Mucosa of rectum (tissue), 2 donors: Measurements from ENCODE around the gene SYN1.

Experiments
- H3K27ac ChIP-seq, 2 donors: one replicate each; pipeline ENCODE4 v1.7.0; 2013; ENCODE audit warnings: inconsistent platforms in 2 of 2, low read depth in 2 of 2, low read length in 2 of 2
- H3K27me3 ChIP-seq, 2 donors: one replicate each; pipeline ENCODE4 v1.7.0; 2013; ENCODE audit warnings: low read length in 2 of 2; ENCODE audit not compliant: control insufficient read depth in 2 of 2, insufficient read depth in 2 of 2
- H3K36me3 ChIP-seq, 2 donors: one replicate each; pipeline ENCODE4 v1.7.0; 2013; ENCODE audit warnings: low read length in 2 of 2; ENCODE audit not compliant: control insufficient read depth in 2 of 2, insufficient read depth in 2 of 2
- H3K4me1 ChIP-seq, 2 donors: one replicate each; pipeline ENCODE4 v1.7.0; 2013; ENCODE audit warnings: low read length in 2 of 2, mild to moderate bottlenecking in 1 of 2; ENCODE audit not compliant: control insufficient read depth in 2 of 2, insufficient read depth in 2 of 2
- H3K4me3 ChIP-seq, 2 donors: one replicate each; pipeline ENCODE4 v1.7.0; 2013; ENCODE audit warnings: low read length in 2 of 2
- H3K9ac ChIP-seq, 2 donors: one replicate each; pipeline ENCODE4 v1.7.0; 2013; ENCODE audit warnings: low read length in 2 of 2, low read depth in 1 of 2, mild to moderate bottlenecking in 1 of 2
- H3K9me3 ChIP-seq, 2 donors: one replicate each; pipeline ENCODE4 v1.7.0; 2013; ENCODE audit warnings: low read length in 2 of 2; ENCODE audit not compliant: control insufficient read depth in 2 of 2
- donor health status: healthy.
- donor health status: Normal muscosa, but diverticular disease.

The SYN1 gene

GRCh38 chrX:47566841-47567240 lies 52.8 kb downstream of the SYN1 start:
- peaks cover 40 to 56% of the 10 kb centered on the region in 2 donors for H3K36me3 ChIP-seq
- peaks cover 2 to 7% of the 10 kb centered on the region in 2 donors for H3K4me1 ChIP-seq
- H3K9ac ChIP-seq = no peak overlapping the region
- no peaks in the 10 kb centered on the region for H3K27me3 ChIP-seq
- H3K9me3 ChIP-seq = no peaks in the 10 kb centered on the region
- H3K4me3 ChIP-seq = no peak overlapping the region
- H3K27ac ChIP-seq = no peak overlapping the region

GRCh38 chrX:47564438-47565085 lies 55.1 kb downstream of the SYN1 start:
- Histone ChIP-seq H3K4me3 (no peak overlapping the region), H3K27me3 (no peaks in the 10 kb centered on the region), H3K9me3 (no peaks in the 10 kb centered on the region), H3K4me1 (peaks cover 7 to 8% of the 10 kb centered on the region in 2 donors), H3K9ac (no peak overlapping the region), H3K27ac (no peak overlapping the region), H3K36me3 (peaks cover 40 to 45% of the 10 kb centered on the region in 2 donors)

GRCh38 chrX:47563801-47564315 lies 55.8 kb downstream of the SYN1 start:
- no peak overlapping the region for H3K9ac ChIP-seq
- peaks cover 40 to 42% of the 10 kb centered on the region in 2 donors for H3K36me3 ChIP-seq
- no peaks in the 10 kb centered on the region for H3K27me3 ChIP-seq
- H3K4me1 ChIP-seq = peaks cover 7 to 8% of the 10 kb centered on the region in 2 donors
- no peak overlapping the region for H3K4me3 ChIP-seq
- H3K9me3 ChIP-seq = no peaks in the 10 kb centered on the region
- H3K27ac ChIP-seq = no peak overlapping the region

- peaks cover 30 to 36% of the 10 kb centered on the region in 2 donors for H3K36me3 ChIP-seq
- H3K9ac ChIP-seq = no peak overlapping the region
Measured at GRCh38 chrX:47562615-47563243, 56.9 kb downstream of the SYN1 start.

GRCh38 chrX:47561659-47562151 lies 58.0 kb downstream of the SYN1 start:
- H3K4me3 ChIP-seq = peak overlapping the region; percentile 72 to 87
- H3K9me3 ChIP-seq = no peaks in the 10 kb centered on the region
- peaks cover 24 to 29% of the 10 kb centered on the region in 2 donors for H3K36me3 ChIP-seq
- H3K4me1 ChIP-seq = peaks cover 7 to 17% of the 10 kb centered on the region in 2 donors
- peak overlapping the region; percentile 64 to 74 for H3K9ac ChIP-seq
- peak overlapping the region; percentile 94 to 95 for H3K27ac ChIP-seq
- H3K27me3 ChIP-seq = no peaks in the 10 kb centered on the region

More at GRCh38 chrX:47562615-47563243, 56.9 kb downstream of the SYN1 start:
- Histone ChIP-seq H3K9me3 (no peaks in the 10 kb centered on the region), H3K27ac (no peak overlapping the region), H3K4me3 (no peak overlapping the region), H3K4me1 (peaks cover 7 to 13% of the 10 kb centered on the region in 2 donors), H3K27me3 (no peaks in the 10 kb centered on the region)

GRCh38 chrX:47560934-47561658 lies 58.6 kb downstream of the SYN1 start, which contains the start of gene ARAF:
Gene ARAF (plus strand): TSS chrX:47561205. CDS start chrX:47562968, 1,763 bp downstream.
- H3K9me3 ChIP-seq = no peaks in the 10 kb centered on the region
- peak within 1 kb of the TSS; percentile 64 to 74 for H3K9ac ChIP-seq
- H3K4me3 ChIP-seq = peak within 1 kb of the TSS; percentile 72 to 87
- H3K27me3 ChIP-seq = no peaks in the 10 kb centered on the region
- peaks cover 18 to 24% of the 10 kb centered on the region in 2 donors for H3K36me3 ChIP-seq
- peaks cover 7 to 17% of the 10 kb centered on the region in 2 donors for H3K4me1 ChIP-seq
- peak within 1 kb of the TSS; percentile 94 to 95 for H3K27ac ChIP-seq

GRCh38 chrX:47560179-47560933 lies 59.3 kb downstream of the SYN1 start:
- Histone ChIP-seq H3K27ac (peak overlapping the region; percentile 94 to 95), H3K4me3 (peak overlapping the region; percentile 72 to 87), H3K9me3 (no peaks in the 10 kb centered on the region), H3K4me1 (peaks cover 7 to 17% of the 10 kb centered on the region in 2 donors), H3K36me3 (peaks cover 18 to 22% of the 10 kb centered on the region in 2 donors), H3K27me3 (no peaks in the 10 kb centered on the region), H3K9ac (peak overlapping the region; percentile 64 to 70)

GRCh38 chrX:47558436-47558835 lies 61.2 kb downstream of the SYN1 start:
- Histone ChIP-seq H3K4me1 (peaks cover 7 to 17% of the 10 kb centered on the region in 2 donors), H3K36me3 (peaks cover 6 to 7% of the 10 kb centered on the region in 2 donors), H3K27ac (peak overlapping the region; percentile 32 to 70), H3K4me3 (no peak overlapping the region), H3K9me3 (no peaks in the 10 kb centered on the region), H3K27me3 (no peaks in the 10 kb centered on the region), H3K9ac (no peak overlapping the region)

- peaks cover 0 to 14% of the 10 kb centered on the region in 2 donors for H3K4me1 ChIP-seq
- peak overlapping the region; percentile 57 to 74 for H3K4me3 ChIP-seq
- H3K27me3 ChIP-seq = no peaks in the 10 kb centered on the region
- H3K9me3 ChIP-seq = no peaks in the 10 kb centered on the region
- H3K27ac ChIP-seq = peak overlapping the region; percentile 70 to 84
- no peaks in the 10 kb centered on the region for H3K36me3 ChIP-seq
- peak overlapping the region; percentile 63 to 84 for H3K9ac ChIP-seq
Measured at GRCh38 chrX:47556045-47556623, 63.5 kb downstream of the SYN1 start.
